Suppressor macrophage treated with lipopolysaccharide for 1 hour (primary cell): ENCODE measurements around the gene UMPS.
A peak's percentile ranks its signal among the peaks of the same experiment; 100 is the strongest.

ENCODE experiments used
- DNase-seq, 3 donors: peaks; one replicate each; pipeline ENCODE4 v3.0.0-alpha.2; 2020 to 2022

Gene UMPS

GRCh38 chr3:124764746-124765145 is 34.5 kb downstream of the UMPS start:
- DNase-seq: no peak

- no peak for DNase-seq
Observed at GRCh38 chr3:124765197-124765840, 35.1 kb downstream of the UMPS start.

GRCh38 chr3:124766113-124767095 is 36.2 kb downstream of the UMPS start:
- DNase-seq: no peak

GRCh38 chr3:124767264-124767663 is 37.0 kb downstream of the UMPS start:
- no peak for DNase-seq

- no peak for DNase-seq
Observed at GRCh38 chr3:124767691-124768090, 37.4 kb downstream of the UMPS start.

GRCh38 chr3:124768812-124769211 is 38.6 kb downstream of the UMPS start:
- peak in 2 of 3 donors; percentile 22 to 45 for DNase-seq

- no peak for DNase-seq
Observed at GRCh38 chr3:124769462-124769861, 39.2 kb downstream of the UMPS start.

- DNase-seq: no peak
Observed at GRCh38 chr3:124770336-124771082, 40.3 kb downstream of the UMPS start.

- DNase-seq: no peak
Observed at GRCh38 chr3:124771083-124771445, 40.8 kb downstream of the UMPS start.

GRCh38 chr3:124772081-124772831 is 42.0 kb downstream of the UMPS start:
- peak in 1 of 3 donors; percentile 12 for DNase-seq

GRCh38 chr3:124773351-124774326 is 43.4 kb downstream of the UMPS start:
- DNase-seq: no peak

- DNase-seq: no peak
Observed at GRCh38 chr3:124774327-124774718, 44.1 kb downstream of the UMPS start.

- DNase-seq: no peak
Observed at GRCh38 chr3:124774841-124775402, 44.7 kb downstream of the UMPS start.

GRCh38 chr3:124775877-124776276 is 45.6 kb downstream of the UMPS start:
- DNase-seq: no peak

GRCh38 chr3:124776856-124777255 is 46.6 kb downstream of the UMPS start:
- DNase-seq: no peak

- no peak for DNase-seq
Observed at GRCh38 chr3:124777762-124778470, 47.7 kb downstream of the UMPS start.

GRCh38 chr3:124779116-124779515 is 48.9 kb downstream of the UMPS start:
- DNase-seq: no peak

- DNase-seq: no peak
Observed at GRCh38 chr3:124779751-124780191, 49.5 kb downstream of the UMPS start.

GRCh38 chr3:124780356-124780755 is 50.1 kb downstream of the UMPS start:
- DNase-seq: no peak

- DNase-seq: peak in 2 of 3 donors; percentile 26 to 30
Observed at GRCh38 chr3:124780761-124781475, 50.7 kb downstream of the UMPS start.
